H1 (cell line): ENCODE measurements around the gene CGGBP1. TPM values are rescaled to one million over a fixed set of nuclear protein-coding genes. Genes with fewer than 3 reads are reported as not detected.

Experiments
- CTCF ChIA-PET: fragments of 300-600 bp; sonication (Branson Sonifier 250); formaldehyde crosslinking; loops from one replicate; lab custom pipeline; 2021; ENCODE audit not compliant: partially characterized antibody; lab: Charles Lee
- POLR2A ChIA-PET: fragments of 300-600 bp; sonication (Branson Sonifier 250); formaldehyde crosslinking; loops from one replicate; lab custom pipeline; 2021; ENCODE audit warnings: inconsistent platforms; ENCODE audit not compliant: partially characterized antibody; lab: Charles Lee
- DNase-seq, 2 experiments: peaks; one replicate each; pipeline versions ENCODE4 v3.0.0 to v3.0.0-alpha.2; 2010 to 2022; ENCODE audit warnings: low spot score in 2 of 2, low read depth in 1 of 2, mixed read lengths in 1 of 2
- FAIRE-seq: peaks from 2 replicates; lab custom pipeline; 2011; peaks lifted over from hg19 to GRCh38; lab: Jason Lieb, UNC
- H2AFZ ChIP-seq: 2 replicates; pipeline ENCODE4 v1.8.1; 2012; ENCODE audit warnings: low read length, inconsistent platforms
- H2AK5ac ChIP-seq: 2 replicates; pipeline ENCODE4 v1.6.1; 2013; ENCODE audit warnings: low read depth, low read length
- H2BK120ac ChIP-seq: replicated peaks from 2 replicates; pipeline ENCODE3; 2013; ENCODE audit warnings: low read depth, low read length, inconsistent platforms
- H2BK12ac ChIP-seq: 2 replicates; pipeline ENCODE4 v1.6.1; 2013; ENCODE audit warnings: low read depth, low read length
- H2BK15ac ChIP-seq: 2 replicates; pipeline ENCODE4 v1.6.1; 2013; ENCODE audit warnings: low read length
- H2BK20ac ChIP-seq: 2 replicates; pipeline ENCODE4 v1.6.1; 2013; ENCODE audit warnings: low read length
- H2BK5ac ChIP-seq: 2 replicates; pipeline ENCODE4 v1.6.1; 2013; ENCODE audit warnings: low read depth, low read length
- H3K14ac ChIP-seq: 2 replicates; pipeline ENCODE4 v1.6.1; 2013; ENCODE audit warnings: inconsistent platforms; ENCODE audit not compliant: insufficient read length
- H3K18ac ChIP-seq: 2 replicates; pipeline ENCODE4 v1.6.1; 2013; ENCODE audit warnings: low read length; ENCODE audit errors: extremely low read depth
- H3K23ac ChIP-seq: 2 replicates; pipeline ENCODE4 v1.6.1; 2013; ENCODE audit warnings: inconsistent platforms; ENCODE audit not compliant: insufficient read length
- H3K23me2 ChIP-seq: 2 replicates; pipeline ENCODE4 v1.6.1; 2013; ENCODE audit warnings: low read depth, low read length
- H3K27ac ChIP-seq: 2 replicates; pipeline ENCODE4 v1.6.1; 2011; ENCODE audit warnings: low read depth, low read length, inconsistent platforms
- H3K27me3 ChIP-seq, 4 experiments: replicated peaks in 1 of 4; 1 replicate in 1 of 4; 2 replicates in 3 of 4; pipeline versions ENCODE4 v1.6.1 to v1.8.1; 2011 to 2013; ENCODE audit warnings: low read length in 3 of 4, mild to moderate bottlenecking in 3 of 4, inconsistent platforms in 2 of 4, mixed read lengths in 2 of 4, moderate library complexity in 1 of 4; ENCODE audit not compliant: control insufficient read depth in 3 of 4, insufficient read depth in 3 of 4; ENCODE audit errors: extremely low read depth in 1 of 4
- H3K36me3 ChIP-seq, 4 experiments: 2 replicates each; pipeline versions ENCODE4 v1.6.1 to v1.8.1; 2011 to 2013; ENCODE audit warnings: mild to moderate bottlenecking in 4 of 4, low read length in 3 of 4, moderate library complexity in 2 of 4, control low read depth in 1 of 4, inconsistent platforms in 1 of 4; ENCODE audit not compliant: insufficient read depth in 4 of 4, control insufficient read depth in 2 of 4
- H3K4ac ChIP-seq: replicated peaks from 2 replicates; pipeline ENCODE3; 2013; ENCODE audit warnings: low read length, low read depth, mixed read lengths, inconsistent platforms; ENCODE audit not compliant: insufficient read length
- H3K4me1 ChIP-seq, 4 experiments: replicated peaks in 1 of 4; 1 replicate in 1 of 4; 2 replicates in 3 of 4; pipeline versions ENCODE4 v1.6.1 to v1.8.1; 2011 to 2013; ENCODE audit warnings: low read length in 3 of 4, inconsistent platforms in 2 of 4, mixed read lengths in 1 of 4; ENCODE audit not compliant: insufficient read depth in 4 of 4, control insufficient read depth in 3 of 4
- H3K4me2 ChIP-seq, 2 experiments: 2 replicates each; pipeline versions ENCODE4 v1.6.1 to v1.8.1; 2011 to 2013; ENCODE audit warnings: low read depth in 2 of 2, low read length in 2 of 2, control low read depth in 1 of 2, inconsistent platforms in 1 of 2, mild to moderate bottlenecking in 1 of 2; ENCODE audit not compliant: insufficient read depth in 1 of 2
- H3K4me3 ChIP-seq, 4 experiments: fragments of 200-600, 300-600 bp in 1 of 4; sonication (generic), shearing (Covaris generic), sonication (Bioruptor Twin) in 1 of 4; 2 replicates each; pipeline versions ENCODE4 v1.5.1 to v1.8.1; 2011 to 2016; ENCODE audit warnings: low read length in 4 of 4, low read depth in 3 of 4, control low read depth in 2 of 4, inconsistent platforms in 2 of 4, mild to moderate bottlenecking in 2 of 4, mixed read lengths in 1 of 4, moderate library complexity in 1 of 4; ENCODE audit not compliant: insufficient read depth in 2 of 4; ENCODE audit errors: extremely low read depth in 1 of 4
- H3K56ac ChIP-seq: replicated peaks from 2 replicates; pipeline ENCODE3; 2013; ENCODE audit warnings: low read depth, mild to moderate bottlenecking, mixed read lengths, low read length, inconsistent platforms; ENCODE audit not compliant: insufficient read length
- H3K79me1 ChIP-seq: 2 replicates; pipeline ENCODE4 v1.6.1; 2013; ENCODE audit warnings: low read depth, low read length, control low read depth
- H3K79me2 ChIP-seq, 2 experiments: 2 replicates each; pipeline versions ENCODE4 v1.6.1 to v1.8.1; 2012 to 2013; ENCODE audit warnings: low read length in 2 of 2, mild to moderate bottlenecking in 2 of 2, inconsistent platforms in 1 of 2; ENCODE audit not compliant: insufficient read depth in 2 of 2, control insufficient read depth in 1 of 2
- H3K9ac ChIP-seq, 4 experiments: replicated peaks in 1 of 4; 1 replicate in 1 of 4; 2 replicates in 3 of 4; pipeline versions ENCODE4 v1.6.1 to v1.8.1; 2011 to 2013; ENCODE audit warnings: low read depth in 3 of 4, low read length in 3 of 4, control low read depth in 2 of 4, mild to moderate bottlenecking in 2 of 4, moderate library complexity in 2 of 4, inconsistent platforms in 1 of 4; ENCODE audit errors: extremely low read depth in 1 of 4
- H3K9me3 ChIP-seq, 2 experiments: 2 replicates each; pipeline versions ENCODE4 v1.6.1 to v1.8.1; 2012 to 2013; ENCODE audit warnings: mild to moderate bottlenecking in 2 of 2, moderate library complexity in 2 of 2, control low read depth in 1 of 2, inconsistent platforms in 1 of 2, low read depth in 1 of 2, low read length in 1 of 2, mixed read lengths in 1 of 2; ENCODE audit not compliant: insufficient read depth in 2 of 2
- H4K20me1 ChIP-seq, 2 experiments: replicated peaks in 1 of 2; 2 replicates each; pipeline versions ENCODE3 to v1.8.1; 2011 to 2013; ENCODE audit warnings: inconsistent platforms in 2 of 2, low read length in 2 of 2, mild to moderate bottlenecking in 1 of 2; ENCODE audit not compliant: insufficient read depth in 2 of 2, control insufficient read depth in 1 of 2
- H4K5ac ChIP-seq: 2 replicates; pipeline ENCODE4 v1.6.1; 2013; ENCODE audit warnings: low read length, low read depth, mixed read lengths, inconsistent platforms; ENCODE audit not compliant: insufficient read length
- H4K8ac ChIP-seq: 2 replicates; pipeline ENCODE4 v1.8.0; 2013; ENCODE audit warnings: mild to moderate bottlenecking, moderate library complexity, low read length, inconsistent platforms; ENCODE audit not compliant: insufficient read depth; ENCODE audit errors: extremely low read depth
- H4K91ac ChIP-seq: replicated peaks from 2 replicates; pipeline ENCODE3; 2013; ENCODE audit warnings: low read length, mixed read lengths, inconsistent platforms; ENCODE audit not compliant: insufficient read length
- CEBPB ChIP-seq: IDR thresholded peaks from 2 replicates; pipeline ENCODE4 v1.6.1; 2012; ENCODE audit warnings: low read depth, low read length
- CTCF ChIP-seq, 3 experiments: IDR thresholded peaks; 1 replicate in 2 of 3; 2 replicates in 1 of 3; pipeline versions ENCODE4 v1.5.1 to v1.6.1; 2011; ENCODE audit warnings: low read length in 3 of 3, mild to moderate bottlenecking in 3 of 3, inconsistent platforms in 2 of 3, low read depth in 1 of 3, moderate library complexity in 1 of 3; ENCODE audit not compliant: insufficient read depth in 1 of 3; ENCODE audit errors: control extremely low read depth in 1 of 3
- HDAC2 ChIP-seq, 2 experiments: fragments of 300-600 bp in 1 of 2; sonication (generic) in 1 of 2; IDR thresholded peaks; 2 replicates each; pipeline ENCODE4 v1.6.1; 2011 to 2012; ENCODE audit warnings: low read depth in 2 of 2, low read length in 2 of 2, mild to moderate bottlenecking in 2 of 2, moderate library complexity in 2 of 2, borderline replicate concordance in 1 of 2, inconsistent platforms in 1 of 2
- JUND ChIP-seq: IDR thresholded peaks from 2 replicates; pipeline ENCODE4 v1.6.1; 2011; ENCODE audit warnings: mild to moderate bottlenecking, improper control_type of control experiment, low read length
- MAFK ChIP-seq: IDR thresholded peaks from 2 replicates; pipeline ENCODE4 v1.6.1; 2012; ENCODE audit warnings: low read depth, mild to moderate bottlenecking, improper control_type of control experiment, low read length
- RAD21 ChIP-seq, 2 experiments: IDR thresholded peaks in 1 of 2; conservative IDR thresholded peaks in 1 of 2; 2 replicates each; pipeline ENCODE4 v1.6.1; 2011; ENCODE audit warnings: low read depth in 2 of 2, low read length in 2 of 2, improper control_type of control experiment in 1 of 2, inconsistent platforms in 1 of 2, mild to moderate bottlenecking in 1 of 2, moderate library complexity in 1 of 2
- SUZ12 ChIP-seq: fragments of 200-600 bp; sonication (generic); IDR thresholded peaks from 2 replicates; pipeline ENCODE4 v1.6.1; 2012; ENCODE audit warnings: mild to moderate bottlenecking, inconsistent platforms, low read length, moderate library complexity, mixed read lengths
- USF2 ChIP-seq: IDR thresholded peaks from 2 replicates; pipeline ENCODE4 v1.6.1; 2011; ENCODE audit warnings: low read length, improper control_type of control experiment
- WGBS, 2 experiments: shearing (Covaris generic) in 1 of 2; methylation state at CpG; one replicate each; pipeline versions ENCODE4 v1.1.6 to v1.1.7; 2013 to 2015; ENCODE audit warnings: low lambda C conversion rate in 2 of 2, mixed read lengths in 2 of 2, inconsistent platforms in 1 of 2, low coverage in 1 of 2, missing lambda C conversion rate in 1 of 2; ENCODE audit not compliant: insufficient replicate concordance in 2 of 2, insufficient coverage in 1 of 2, insufficient read length in 1 of 2; ENCODE audit errors: extremely low coverage in 1 of 2, missing lambda C conversion rate in 1 of 2; 5-methylcytosine and 5-hydroxymethylcytosine counted together
- polyA plus RNA-seq, 7 experiments: library from polyadenylated mRNA; depleted of rRNA in 3 of 7; stranded (reverse) in 5 of 7; unstranded in 2 of 7; fragments of >200 nt in 5 of 7; fragments of 200-250 nt in 2 of 7; gene quantifications; 1 replicate in 5 of 7; 2 replicates in 1 of 7; 4 replicates in 1 of 7; pipeline versions ENCODE4 v1.2.1 to v1.2.3, GENCODE V29; 2011 to 2013; ENCODE audit warnings: missing spikeins in 2 of 7, mixed read lengths in 2 of 7
- total RNA-seq: library from RNA; stranded (reverse); fragmentation: NEBNext Ultra II Directional; extraction: Animal tissue kit (Norgen Biotek cat#: 25700); gene quantifications from 2 replicates; pipeline ENCODE4 v1.2.1, GENCODE V29; 2021

Gene CGGBP1
- total and polyA plus RNA-seq, 2 of the 8 experiments (the other 6 are each of a cell fraction or from before 2014, with no cell fraction given) = 22.9 to 61.4 TPM

- H4K91ac ChIP-seq = no peak overlapping the region
- no peaks in the 10 kb centered on the region for H3K79me2 ChIP-seq
- DNase-seq = no peak
These were observed 55.6 kb downstream of the CGGBP1 start for GRCh38 chr3:88003115-88003755.

More at GRCh38 chr3:88003115-88003755, 55.6 kb downstream of the CGGBP1 start:
- Histone ChIP-seq H2BK20ac (no peak overlapping the region), H2BK120ac (no peak overlapping the region), H3K9me3 (no peaks in the 10 kb centered on the region), H3K27ac (no peak overlapping the region), H4K5ac (no peak overlapping the region), H2AK5ac (no peak overlapping the region), H3K56ac (no peak overlapping the region), H2BK12ac (no peak overlapping the region), H3K4me3 (no peak overlapping the region), H3K4me1 (no peaks in the 10 kb centered on the region; a peak in 1 of 7 replicates), H4K8ac (no peak overlapping the region), H3K79me1 (no peaks in the 10 kb centered on the region), H2BK15ac (no peak overlapping the region), H3K23me2 (no peaks in the 10 kb centered on the region), H2AFZ (no peak overlapping the region), H4K20me1 (no peaks in the 10 kb centered on the region), H2BK5ac (no peak overlapping the region), H3K18ac (no peak overlapping the region), H3K9ac (no peak overlapping the region), H3K36me3 (no peaks in the 10 kb centered on the region), H3K4ac (no peak overlapping the region), H3K4me2 (no peak overlapping the region), H3K23ac (no peak overlapping the region), H3K14ac (no peak overlapping the region), H3K27me3 (no peaks in the 10 kb centered on the region)
- peak; percentile 95 for FAIRE-seq
- 56% methylated on average over 6 of the region's 6 CpGs; no CpG with 5 or more reads in 1 of the 2 experiments for WGBS, 2 experiments
- POLR2A ChIA-PET = no interaction called here
- CTCF ChIA-PET = interaction anchor here (0.5 to 2.1 kb wide), 16 partner anchors 8 to 819 kb away, joined by 3 to 7 read pairs (median 4); partner anchors contain the start of gene HTR1F
- TF ChIP-seq MAFK = 0 out of 2 replicates have a peak, but pooled peaks have one; percentile 12
- 0 out of 4 replicates have a peak, but pooled peaks of 1 of the 2 experiments have one; percentile 77 for TF ChIP-seq HDAC2 (IDR thresholded peaks at IDR 0.05; ENCODE audit: borderline replicate concordance in 1 of 2, low read depth in 2 of 2, low read length in 2 of 2)
- 0 out of 2 replicates have a peak, but pooled peaks have one; percentile 27 for TF ChIP-seq JUND
- peak; percentile 88 to 93 for TF ChIP-seq RAD21 (IDR thresholded peaks at IDR 0.05 in 1 of 2, conservative IDR thresholded peaks at IDR 0.05 in 1 of 2; ENCODE audit: low read depth in 2 of 2, low read length in 2 of 2)
- TF ChIP-seq CTCF (IDR thresholded peaks at IDR 0.05; ENCODE audit: control extremely low read depth in 1 of 3, insufficient read depth in 1 of 3, low read depth in 1 of 3, low read length in 3 of 3) = peak in 2 of 3 experiments; percentile 59 to 61; a peak in 3 of 4 replicates
- TF ChIP-seq USF2 = no peak
- no peak for TF ChIP-seq SUZ12
- peak; percentile 97 for TF ChIP-seq CEBPB
